MM.1S (cell line): ENCODE measurements around the gene SPRYD3.

ENCODE experiments used
- DNase-seq: peaks from one replicate; pipeline ENCODE4 v3.0.0-alpha.2; 2015
- H2AFZ ChIP-seq: fragments of 300-600 bp; sonication (generic); 2 replicates; pipeline ENCODE4 v1.6.0; 2016; ENCODE audit warnings: antibody characterized with exemption, low read length
- H3F3A ChIP-seq: fragments of 300-600 bp; sonication (generic); 2 replicates; pipeline ENCODE4 v1.6.1; 2016; ENCODE audit warnings: mild to moderate bottlenecking, antibody characterized with exemption, low read length, moderate library complexity, mixed read lengths; ENCODE audit not compliant: insufficient read depth
- H3K27ac ChIP-seq: fragments of 300-600 bp; sonication (generic); 2 replicates; pipeline ENCODE4 v1.5.1; 2016; ENCODE audit warnings: mild to moderate bottlenecking, low read length
- H3K27me3 ChIP-seq: fragments of 300-600 bp; sonication (generic); replicated peaks from 2 replicates; pipeline ENCODE4 v1.6.0; 2016; ENCODE audit warnings: low read length; ENCODE audit not compliant: insufficient read depth
- H3K36me3 ChIP-seq: fragments of 300-600 bp; sonication (generic); replicated peaks from 2 replicates; pipeline ENCODE4 v1.6.1; 2016; ENCODE audit warnings: mild to moderate bottlenecking, low read length, mixed read lengths; ENCODE audit not compliant: insufficient read depth
- H3K4me1 ChIP-seq: fragments of 300-600 bp; sonication (generic); 2 replicates; pipeline ENCODE4 v1.6.1; 2016; ENCODE audit warnings: low read length, mixed read lengths
- H3K4me2 ChIP-seq: fragments of 300-600 bp; sonication (generic); 2 replicates; pipeline ENCODE4 v1.6.0; 2016; ENCODE audit warnings: low read depth, low read length
- H3K4me3 ChIP-seq: fragments of 300-600 bp; sonication (generic); 2 replicates; pipeline ENCODE4 v1.5.1; 2016; ENCODE audit warnings: low read length, mixed read lengths
- H3K79me2 ChIP-seq: fragments of 300-600 bp; sonication (generic); 2 replicates; pipeline ENCODE4 v1.6.1; 2016; ENCODE audit warnings: mixed run types, low read length, mixed read lengths
- H3K9ac ChIP-seq: fragments of 300-600 bp; sonication (generic); 2 replicates; pipeline ENCODE4 v1.6.1; 2016; ENCODE audit warnings: low read length, mixed read lengths
- H3K9me2 ChIP-seq: fragments of 300-600 bp; sonication (generic); replicated peaks from 2 replicates; pipeline ENCODE4 v1.6.1; 2016; ENCODE audit warnings: mild to moderate bottlenecking, low read length, mixed read lengths; ENCODE audit not compliant: insufficient read depth
- H3K9me3 ChIP-seq: fragments of 300-600 bp; sonication (generic); replicated peaks from 2 replicates; pipeline ENCODE4 v1.6.1; 2016; ENCODE audit warnings: mild to moderate bottlenecking, low read length, mixed read lengths; ENCODE audit not compliant: insufficient read depth
- H4K20me1 ChIP-seq: fragments of 300-600 bp; sonication (generic); 2 replicates; pipeline ENCODE4 v1.6.1; 2016; ENCODE audit warnings: mild to moderate bottlenecking, low read length, moderate library complexity, mixed read lengths; ENCODE audit not compliant: insufficient read depth
- EZH2 ChIP-seq: fragments of 300-600 bp; sonication (generic); optimal IDR thresholded peaks from 2 replicates; pipeline ENCODE3; 2017; ENCODE audit warnings: low read depth, mild to moderate bottlenecking, antibody characterized with exemption, low read length, mixed read lengths
- EZH2phosphoT487 ChIP-seq: fragments of 300-600 bp; sonication (generic); IDR thresholded peaks from 2 replicates; pipeline ENCODE4 v1.6.1; 2018; ENCODE audit warnings: antibody characterized with exemption, low read length
- TF ChIP-seq, protein P1 (sequence below): fragments of 300-600 bp; sonication (generic); IDR thresholded peaks from 2 replicates; pipeline ENCODE4 v1.5.1; 2016; ENCODE audit warnings: antibody characterized with exemption, low read length, mixed read lengths

Gene SPRYD3

DNA sequence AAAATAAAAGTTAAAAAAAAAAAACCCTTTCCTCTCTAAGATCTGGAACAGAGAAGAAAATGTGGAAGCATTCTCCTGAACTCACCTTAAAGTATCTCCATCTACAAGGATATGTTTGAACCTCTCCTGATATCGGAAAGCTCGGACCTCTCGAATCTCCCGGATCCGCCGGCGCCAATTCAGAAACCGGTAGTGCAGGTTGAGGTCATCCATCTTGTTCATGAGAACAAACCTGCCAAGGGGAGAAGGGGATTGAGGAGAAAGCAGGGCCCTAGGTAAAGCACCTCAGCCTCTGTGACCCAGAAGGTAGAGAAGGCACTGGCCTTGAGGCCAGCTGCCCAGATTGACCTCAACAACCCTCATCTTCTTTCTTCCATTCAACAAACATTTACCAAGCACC, 2.2 kb downstream of the SPRYD3 start:
- H2AFZ ChIP-seq = no peak overlapping the region
- peaks cover 4% of the 10 kb centered on the region; the same call in 1 of the 2 replicates for H3K36me3 ChIP-seq
- no peaks in the 10 kb centered on the region for H4K20me1 ChIP-seq
- peaks cover 32% of the 10 kb centered on the region for H3K79me2 ChIP-seq
- no peak overlapping the region for H3K9ac ChIP-seq
- no peaks in the 10 kb centered on the region for H3K9me3 ChIP-seq
- H3K27me3 ChIP-seq = no peaks in the 10 kb centered on the region
- no peaks in the 10 kb centered on the region for H3K9me2 ChIP-seq
- no peak for TF ChIP-seq EZH2
- no peak for TF ChIP-seq EZH2phosphoT487
- TF ChIP-seq, protein P1, sequence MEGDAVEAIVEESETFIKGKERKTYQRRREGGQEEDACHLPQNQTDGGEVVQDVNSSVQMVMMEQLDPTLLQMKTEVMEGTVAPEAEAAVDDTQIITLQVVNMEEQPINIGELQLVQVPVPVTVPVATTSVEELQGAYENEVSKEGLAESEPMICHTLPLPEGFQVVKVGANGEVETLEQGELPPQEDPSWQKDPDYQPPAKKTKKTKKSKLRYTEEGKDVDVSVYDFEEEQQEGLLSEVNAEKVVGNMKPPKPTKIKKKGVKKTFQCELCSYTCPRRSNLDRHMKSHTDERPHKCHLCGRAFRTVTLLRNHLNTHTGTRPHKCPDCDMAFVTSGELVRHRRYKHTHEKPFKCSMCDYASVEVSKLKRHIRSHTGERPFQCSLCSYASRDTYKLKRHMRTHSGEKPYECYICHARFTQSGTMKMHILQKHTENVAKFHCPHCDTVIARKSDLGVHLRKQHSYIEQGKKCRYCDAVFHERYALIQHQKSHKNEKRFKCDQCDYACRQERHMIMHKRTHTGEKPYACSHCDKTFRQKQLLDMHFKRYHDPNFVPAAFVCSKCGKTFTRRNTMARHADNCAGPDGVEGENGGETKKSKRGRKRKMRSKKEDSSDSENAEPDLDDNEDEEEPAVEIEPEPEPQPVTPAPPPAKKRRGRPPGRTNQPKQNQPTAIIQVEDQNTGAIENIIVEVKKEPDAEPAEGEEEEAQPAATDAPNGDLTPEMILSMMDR = no peak
- H3K4me2 ChIP-seq = no peak overlapping the region
- peaks cover 10% of the 10 kb centered on the region; the same call in 1 of the 2 replicates for H3K4me1 ChIP-seq
- peaks cover 10% of the 10 kb centered on the region; the same call in 1 of the 2 replicates for H3F3A ChIP-seq
- DNase-seq = no peak
- no peak overlapping the region for H3K4me3 ChIP-seq
- no peak overlapping the region for H3K27ac ChIP-seq

DNA sequence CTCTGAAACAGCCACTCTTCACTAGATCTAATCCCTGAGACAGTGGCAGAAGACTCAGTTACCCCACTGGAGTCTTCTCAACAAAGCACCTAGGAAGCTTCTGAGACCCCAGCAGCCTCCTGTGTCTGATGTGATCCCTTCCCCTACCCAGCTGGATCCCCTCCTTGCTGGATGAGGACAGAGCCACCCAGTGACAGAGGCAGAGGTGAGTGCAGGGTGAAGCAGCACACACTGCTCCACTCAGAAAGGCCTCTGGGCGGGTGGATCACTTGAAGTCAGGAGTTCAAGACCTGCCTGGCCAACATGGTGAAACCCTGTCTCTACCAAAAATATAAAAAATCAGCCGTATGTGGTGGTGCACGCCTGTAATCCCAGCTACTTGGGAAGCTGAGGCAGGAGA, 2.7 kb downstream of the SPRYD3 start:
- peaks cover 4% of the 10 kb centered on the region; the same call in 1 of the 2 replicates for H3K36me3 ChIP-seq
- no peaks in the 10 kb centered on the region for H3K9me2 ChIP-seq
- no peak overlapping the region for H3K4me2 ChIP-seq
- peaks cover 32% of the 10 kb centered on the region for H3K79me2 ChIP-seq
- no peaks in the 10 kb centered on the region for H4K20me1 ChIP-seq
- no peaks in the 10 kb centered on the region for H3K9me3 ChIP-seq
- no peak overlapping the region for H3K27ac ChIP-seq
- H3K4me3 ChIP-seq = no peak overlapping the region
- H3K4me1 ChIP-seq = peaks cover 10% of the 10 kb centered on the region; the same call in 1 of the 2 replicates
- TF ChIP-seq EZH2 (no peak), EZH2phosphoT487 (no peak)
- TF ChIP-seq, protein P1 = no peak
- H2AFZ ChIP-seq = no peak overlapping the region
- peaks cover 10% of the 10 kb centered on the region; the same call in 1 of the 2 replicates for H3F3A ChIP-seq
- H3K9ac ChIP-seq = no peak overlapping the region
- no peak for DNase-seq
- no peaks in the 10 kb centered on the region for H3K27me3 ChIP-seq

DNA sequence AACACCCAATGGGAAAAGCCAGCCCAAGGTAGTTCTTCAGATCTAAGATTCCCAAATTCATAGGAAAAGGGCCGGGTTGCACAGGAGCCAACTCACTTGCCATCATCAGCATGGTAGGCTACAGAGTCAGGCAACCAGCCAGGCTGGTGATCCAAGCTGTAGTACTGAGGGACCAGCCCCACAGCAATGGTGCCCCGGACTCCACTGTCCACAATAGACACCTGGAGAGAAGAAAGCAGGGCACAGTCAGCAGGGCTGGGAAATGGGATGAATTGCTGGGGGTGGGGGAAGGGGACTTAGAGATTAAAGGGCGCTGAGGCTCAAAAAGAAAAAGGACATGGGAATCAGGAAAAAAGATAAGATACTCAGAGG, 4.2 kb downstream of the SPRYD3 start:
- H3K9me3 ChIP-seq = no peaks in the 10 kb centered on the region
- peaks cover 4% of the 10 kb centered on the region; the same call in 1 of the 2 replicates for H3K36me3 ChIP-seq
- TF ChIP-seq EZH2phosphoT487 (no peak), EZH2 (no peak)
- TF ChIP-seq, protein P1 = no peak
- DNase-seq = no peak
- H3K27me3 ChIP-seq = no peaks in the 10 kb centered on the region
- H3K4me3 ChIP-seq = no peak overlapping the region
- no peak overlapping the region for H3K9ac ChIP-seq
- H3K79me2 ChIP-seq = peaks cover 38% of the 10 kb centered on the region
- H3K4me2 ChIP-seq = no peak overlapping the region
- H3K4me1 ChIP-seq = peaks cover 10% of the 10 kb centered on the region; the same call in 1 of the 2 replicates
- H4K20me1 ChIP-seq = no peaks in the 10 kb centered on the region
- no peak overlapping the region for H2AFZ ChIP-seq
- H3F3A ChIP-seq = peaks cover 10% of the 10 kb centered on the region; the same call in 1 of the 2 replicates
- no peaks in the 10 kb centered on the region for H3K9me2 ChIP-seq
- no peak overlapping the region for H3K27ac ChIP-seq
